ENCODE measurements around the gene RABGAP1. TPM values are rescaled to one million over a fixed set of nuclear protein-coding genes. Genes with fewer than 3 reads are reported as not detected.

RABGAP1 gene
- polyA plus RNA-seq, 1 of the 3 experiments (the other 2 are of a cell fraction) = 20.2 TPM

- no peaks in the 10 kb centered on the region; the same call in 1 of the 2 replicates for H3K79me2 ChIP-seq (ENCODE audit: insufficient read depth)
- H4K20me1 ChIP-seq (ENCODE audit: insufficient read depth) = peaks cover 13% of the 10 kb centered on the region
- TF ChIP-seq RAD21 (IDR thresholded peaks at IDR 0.05; ENCODE audit: low read length) (no peak), FOXM1 (IDR thresholded peaks at IDR 0.05; ENCODE audit: low read depth) (no peak), CTCF (IDR thresholded peaks at IDR 0.05) (no peak), CHD2 (IDR thresholded peaks at IDR 0.05; ENCODE audit: low read length, partially characterized antibody) (no peak), ELF1 (IDR thresholded peaks at IDR 0.05) (no peak), NFIC (IDR thresholded peaks at IDR 0.05; ENCODE audit: borderline replicate concordance) (no peak), PBX3 (IDR thresholded peaks at IDR 0.05) (no peak), MEF2A (IDR thresholded peaks at IDR 0.05; ENCODE audit: borderline replicate concordance, low read depth) (no peak), RCOR1 (IDR thresholded peaks at IDR 0.05; ENCODE audit: low read length) (no peak), TCF12 (IDR thresholded peaks at IDR 0.05) (no peak), RFX5 (IDR thresholded peaks at IDR 0.05; ENCODE audit: low read length) (no peak), TAF1 (IDR thresholded peaks at IDR 0.05; ENCODE audit: borderline replicate concordance, low read depth, low read length) (no peak)
- H3K27ac ChIP-seq (ENCODE audit: low read depth in 2 of 2, low read length in 1 of 2) = peak overlapping the region; percentile 50 to 67; a peak in 2 of 4 replicates
- H3F3A ChIP-seq (replicated peaks; ENCODE audit: insufficient read depth) = peaks cover 29% of the 10 kb centered on the region
- peaks cover 5 to 33% of the 10 kb centered on the region in 2 experiments; a peak in 3 of 4 replicates for H3K4me1 ChIP-seq (ENCODE audit: control insufficient read depth in 1 of 2, insufficient read depth in 2 of 2, low read depth in 1 of 2, low read length in 1 of 2)
- H3K9me2 ChIP-seq = no peaks in the 10 kb centered on the region
- H3K4me2 ChIP-seq = no peak overlapping the region
- 93% methylated on average over 5 of the region's 5 CpGs for WGBS (ENCODE audit: low lambda C conversion rate)
- DNase-seq = no peak
- H3K4me3 ChIP-seq (ENCODE audit: low read depth in 2 of 2, low read length in 1 of 2) = no peak overlapping the region
- H3K9ac ChIP-seq = no peak overlapping the region
- ChIA-PET CTCF (interaction anchor here (1.3 to 5.3 kb wide), 5 partner anchors 7 to 266 kb away, joined by 3 to 37 read pairs (median 5); partner anchors contain the start of gene CRB2), POLR2A (no interaction called here)
- no peaks in the 10 kb centered on the region for H3K9me3 ChIP-seq
- H3K36me3 ChIP-seq (replicated peaks in 1 of 2; ENCODE audit: control insufficient read depth in 1 of 2, insufficient read depth in 2 of 2, low read length in 1 of 2) = peaks cover 64 to 68% of the 10 kb centered on the region in 2 experiments
- H2AFZ ChIP-seq (ENCODE audit: low read depth) = no peak overlapping the region
- H3K27me3 ChIP-seq (ENCODE audit: insufficient read depth) = no peaks in the 10 kb centered on the region
Measured at GRCh38 chr9:123089790-123090189, 149.0 kb downstream of the RABGAP1 start.

- Histone ChIP-seq H4K20me1 (ENCODE audit: insufficient read depth) (peaks cover 13% of the 10 kb centered on the region), H3K4me2 (no peak overlapping the region), H3K9me2 (no peaks in the 10 kb centered on the region), H3K4me3 (ENCODE audit: low read depth in 2 of 2, low read length in 1 of 2) (no peak overlapping the region), H3K9me3 (no peaks in the 10 kb centered on the region), H3K27me3 (ENCODE audit: insufficient read depth) (no peaks in the 10 kb centered on the region), H3K4me1 (ENCODE audit: control insufficient read depth in 1 of 2, insufficient read depth in 2 of 2, low read depth in 1 of 2, low read length in 1 of 2) (peaks cover 5 to 27% of the 10 kb centered on the region in 2 experiments; a peak in 3 of 4 replicates), H3K36me3 (replicated peaks in 1 of 2; ENCODE audit: control insufficient read depth in 1 of 2, insufficient read depth in 2 of 2, low read length in 1 of 2) (peaks cover 62 to 64% of the 10 kb centered on the region in 2 experiments), H3K79me2 (ENCODE audit: insufficient read depth) (no peaks in the 10 kb centered on the region; the same call in 1 of the 2 replicates), H3K27ac (ENCODE audit: low read depth in 2 of 2, low read length in 1 of 2) (peak overlapping the region; percentile 67 to 69; a peak in 3 of 4 replicates), H3F3A (replicated peaks; ENCODE audit: insufficient read depth) (peaks cover 29% of the 10 kb centered on the region), H2AFZ (ENCODE audit: low read depth) (no peak overlapping the region), H3K9ac (no peak overlapping the region)
- ChIA-PET CTCF (interaction anchor here (1.1 to 5.3 kb wide), 6 partner anchors 8 to 265 kb away, joined by 3 to 37 read pairs (median 5); partner anchors contain the start of gene CRB2), POLR2A (no interaction called here)
- DNase-seq = no peak
- 58% methylated on average over 8 of the region's 8 CpGs for WGBS (ENCODE audit: low lambda C conversion rate)
- TF ChIP-seq TCF12 (IDR thresholded peaks at IDR 0.05) (peak; percentile 46), YY1 (IDR thresholded peaks at IDR 0.05; ENCODE audit: low read depth) (no peak), GATA2 (CRISPR knock-in tag; IDR thresholded peaks at IDR 0.05) (no peak), NFIC (IDR thresholded peaks at IDR 0.05; ENCODE audit: borderline replicate concordance) (peak; percentile 54; the same call in 1 of the 2 replicates), RCOR1 (IDR thresholded peaks at IDR 0.05; ENCODE audit: low read length) (no peak), EP300 (IDR thresholded peaks at IDR 0.05; ENCODE audit: borderline replicate concordance in 1 of 2, low read depth in 1 of 2, low read length in 1 of 2) (peak; percentile 47 to 64; a peak in 3 of 4 replicates), CHD2 (IDR thresholded peaks at IDR 0.05; ENCODE audit: low read length, partially characterized antibody) (no peak), FOXJ3 (CRISPR knock-in tag; IDR thresholded peaks at IDR 0.05) (no peak), RXRA (IDR thresholded peaks at IDR 0.05; ENCODE audit: borderline replicate concordance, low read depth) (0 out of 2 replicates have a peak, but pooled peaks have one; percentile 14), JUND (IDR thresholded peaks at IDR 0.05) (0 out of 2 replicates have a peak, but pooled peaks have one; percentile 22), SMC3 (IDR thresholded peaks at IDR 0.05; ENCODE audit: low read depth, low read length) (no peak), FOXM1 (IDR thresholded peaks at IDR 0.05; ENCODE audit: low read depth) (peak; percentile 50; the same call in 1 of the 2 replicates), EZH2phosphoT487 (IDR thresholded peaks at IDR 0.05; ENCODE audit: borderline replicate concordance, low read depth) (no peak), TEAD4 (IDR thresholded peaks at IDR 0.05; ENCODE audit: borderline replicate concordance, insufficient read depth) (peak; percentile 72; the same call in 1 of the 2 replicates), PBX3 (IDR thresholded peaks at IDR 0.05) (peak; percentile 47; the same call in 1 of the 2 replicates), NRF1 (IDR thresholded peaks at IDR 0.05; ENCODE audit: low read depth, low read length) (no peak), GABPA (IDR thresholded peaks at IDR 0.05; ENCODE audit: low read depth) (no peak)
Measured at GRCh38 chr9:123090198-123090896, 149.5 kb downstream of the RABGAP1 start.
